ENCODE measurements around the gene WNT4. TPM values are rescaled to one million over a fixed set of nuclear protein-coding genes. Genes with fewer than 3 reads are reported as not detected.

The WNT4 gene
- total RNA-seq, 4 donors from 2014 or later = 9.4 to 18.8 (median 14.5) TPM

DNA sequence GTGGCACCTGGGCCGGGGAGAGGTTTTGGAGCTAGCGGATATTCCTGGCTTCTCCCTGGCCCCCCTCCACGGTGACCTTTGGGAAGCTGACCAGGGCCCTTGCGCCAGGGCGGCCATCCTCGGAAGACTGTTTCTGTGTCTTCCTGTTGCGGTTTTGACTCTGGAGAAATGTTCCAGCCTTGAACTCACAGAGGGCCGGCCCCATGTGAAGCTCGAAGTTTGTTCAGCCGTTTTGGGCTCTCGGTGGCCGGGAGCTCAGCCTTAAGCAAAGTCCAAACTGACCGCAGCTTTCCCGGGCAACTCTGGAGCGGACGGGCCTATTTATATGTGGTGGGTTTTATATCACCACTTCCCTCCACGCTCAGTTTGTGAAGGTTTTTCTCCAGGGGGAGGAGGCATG lies 17.0 kb upstream of the WNT4 start:
- no peak overlapping the region for H3K4me3 ChIP-seq (ENCODE audit: low read depth, poor library complexity, severe bottlenecking)
- WGBS, 2 donors = 88 to 93% methylated on average over 17 of the region's 17 CpGs
- TF ChIP-seq POLR2A (IDR thresholded peaks at IDR 0.05) = no peak
- TF ChIP-seq, protein P1, sequence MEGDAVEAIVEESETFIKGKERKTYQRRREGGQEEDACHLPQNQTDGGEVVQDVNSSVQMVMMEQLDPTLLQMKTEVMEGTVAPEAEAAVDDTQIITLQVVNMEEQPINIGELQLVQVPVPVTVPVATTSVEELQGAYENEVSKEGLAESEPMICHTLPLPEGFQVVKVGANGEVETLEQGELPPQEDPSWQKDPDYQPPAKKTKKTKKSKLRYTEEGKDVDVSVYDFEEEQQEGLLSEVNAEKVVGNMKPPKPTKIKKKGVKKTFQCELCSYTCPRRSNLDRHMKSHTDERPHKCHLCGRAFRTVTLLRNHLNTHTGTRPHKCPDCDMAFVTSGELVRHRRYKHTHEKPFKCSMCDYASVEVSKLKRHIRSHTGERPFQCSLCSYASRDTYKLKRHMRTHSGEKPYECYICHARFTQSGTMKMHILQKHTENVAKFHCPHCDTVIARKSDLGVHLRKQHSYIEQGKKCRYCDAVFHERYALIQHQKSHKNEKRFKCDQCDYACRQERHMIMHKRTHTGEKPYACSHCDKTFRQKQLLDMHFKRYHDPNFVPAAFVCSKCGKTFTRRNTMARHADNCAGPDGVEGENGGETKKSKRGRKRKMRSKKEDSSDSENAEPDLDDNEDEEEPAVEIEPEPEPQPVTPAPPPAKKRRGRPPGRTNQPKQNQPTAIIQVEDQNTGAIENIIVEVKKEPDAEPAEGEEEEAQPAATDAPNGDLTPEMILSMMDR (IDR thresholded peaks at IDR 0.05) = no peak
- DNase-seq (ENCODE audit: low spot score in 2 of 2) = no peak
- intact Hi-C loops (cut with DNase I; ENCODE audit: low total_unique reads) = no loop called here

DNA sequence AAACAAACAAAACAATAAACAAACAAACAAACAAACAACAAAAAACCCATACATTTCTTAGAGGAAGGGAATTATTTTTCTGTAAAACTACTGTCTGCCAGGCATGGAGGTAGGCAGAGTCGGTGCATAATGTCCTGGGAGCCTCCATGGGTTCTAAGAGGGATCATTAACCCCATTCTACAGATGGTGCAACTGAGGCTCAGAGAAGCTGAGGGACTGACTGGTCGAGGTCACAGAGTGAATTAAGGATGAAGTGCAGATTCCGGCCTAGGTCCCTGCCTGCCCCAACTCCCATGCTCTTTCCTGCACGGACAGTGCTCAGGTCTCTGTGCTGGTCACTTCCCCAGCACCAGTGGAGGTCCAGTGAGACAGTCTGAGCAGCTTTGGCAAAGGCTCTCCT lies 15.8 kb upstream of the WNT4 start:
- intact Hi-C loops (cut with DNase I; ENCODE audit: low total_unique reads) = no loop called here
- no peak for TF ChIP-seq POLR2A (IDR thresholded peaks at IDR 0.05)
- TF ChIP-seq, protein P1 (IDR thresholded peaks at IDR 0.05) = no peak
- no peak overlapping the region for H3K4me3 ChIP-seq (ENCODE audit: low read depth, poor library complexity, severe bottlenecking)
- DNase-seq (ENCODE audit: low spot score in 2 of 2) = no peak
- 87 to 93% methylated on average over 3 to 4 of the region's 4 CpGs for WGBS, 2 donors

DNA sequence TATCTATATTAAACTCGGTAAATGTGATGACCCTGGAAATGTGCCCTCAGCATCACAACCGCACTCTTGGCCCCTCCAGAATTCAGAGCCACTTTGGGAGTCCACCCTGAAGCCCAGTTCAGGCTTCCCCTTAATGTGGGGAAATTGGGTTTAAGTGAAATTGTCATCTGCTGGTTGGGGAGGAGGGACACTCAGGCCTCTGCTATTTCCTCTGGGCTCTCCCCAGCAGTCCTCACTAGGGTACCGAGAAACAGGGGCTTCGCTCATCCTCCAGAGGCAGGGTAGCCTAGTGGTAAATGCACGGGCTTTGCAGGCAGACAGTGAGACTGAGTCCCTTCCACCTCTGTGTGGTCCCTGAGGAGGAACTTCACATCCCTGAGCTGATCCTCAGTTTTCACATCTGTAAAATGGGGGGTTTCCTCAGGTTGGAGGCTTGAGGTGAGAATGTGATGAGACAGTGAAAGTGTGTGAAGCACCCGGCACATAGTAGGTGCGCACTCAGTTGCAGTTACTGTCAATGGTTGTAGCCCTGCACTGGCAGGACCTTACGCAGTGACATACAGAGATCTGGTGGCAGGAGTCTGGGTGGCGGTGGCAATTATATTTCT lies 14.6 kb upstream of the WNT4 start:
- WGBS, 2 donors = 87 to 97% methylated on average over 9 of the region's 9 CpGs

DNA sequence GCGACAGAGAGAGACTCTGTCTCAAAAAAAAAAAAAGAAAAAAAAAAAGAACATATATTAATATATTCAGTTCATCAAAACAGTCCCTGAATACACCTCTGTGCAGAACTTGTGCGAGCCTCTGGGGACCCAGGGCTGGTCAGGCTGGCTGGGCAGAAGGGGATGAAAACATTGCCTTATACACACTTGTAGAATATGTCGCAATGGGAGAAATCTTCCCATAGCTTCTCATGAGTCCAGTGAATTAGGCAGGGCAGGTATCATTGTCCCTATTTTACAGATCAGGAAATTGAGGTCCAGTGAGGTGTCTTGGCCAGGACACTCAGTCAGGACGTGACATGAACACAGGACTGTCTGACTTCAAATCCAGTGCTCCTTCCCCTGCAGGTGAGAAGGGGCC lies 12.6 kb upstream of the WNT4 start:
- intact Hi-C loops (cut with DNase I; ENCODE audit: low total_unique reads) = no loop called here
- H3K4me3 ChIP-seq (ENCODE audit: low read depth, poor library complexity, severe bottlenecking) = no peak overlapping the region
- WGBS, 2 donors = 88 to 92% methylated on average over 4 of the region's 4 CpGs
- TF ChIP-seq, protein P1 (IDR thresholded peaks at IDR 0.05) = no peak
- TF ChIP-seq POLR2A (IDR thresholded peaks at IDR 0.05) = no peak
- no peak for DNase-seq (ENCODE audit: low spot score in 2 of 2)

More for the DNA sequence above, 14.6 kb upstream of the WNT4 start:
- DNase-seq (ENCODE audit: low spot score in 2 of 2) = no peak
- H3K4me3 ChIP-seq (ENCODE audit: low read depth, poor library complexity, severe bottlenecking) = no peak overlapping the region
- intact Hi-C loops (cut with DNase I; ENCODE audit: low total_unique reads) = no loop called here
- TF ChIP-seq, protein P1 (IDR thresholded peaks at IDR 0.05) = no peak
- no peak for TF ChIP-seq POLR2A (IDR thresholded peaks at IDR 0.05)

DNA sequence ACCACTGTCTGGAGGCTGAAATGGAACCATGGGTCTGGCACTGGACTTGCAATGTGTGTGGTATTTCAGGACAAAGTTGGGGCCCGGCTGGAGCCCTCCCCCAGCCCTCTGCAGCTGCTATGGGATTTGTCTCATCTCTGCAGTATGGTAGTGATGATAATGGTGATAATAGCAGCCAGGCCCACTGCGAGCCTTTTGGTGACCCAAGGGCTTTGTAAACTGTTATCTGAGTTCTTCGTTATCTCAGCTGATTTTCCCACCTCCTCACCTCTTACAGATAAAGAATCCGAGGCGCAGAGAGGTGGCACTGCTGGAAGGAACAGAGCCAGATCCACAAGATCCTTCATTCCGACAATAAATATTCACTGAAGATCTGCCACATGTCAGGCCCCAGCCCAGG lies 11.7 kb upstream of the WNT4 start:
- intact Hi-C loops (cut with DNase I; ENCODE audit: low total_unique reads) = no loop called here
- WGBS, 2 donors = 81 to 87% methylated on average over 6 of the region's 6 CpGs
- no peak overlapping the region for H3K4me3 ChIP-seq (ENCODE audit: low read depth, poor library complexity, severe bottlenecking)

More for the DNA sequence above, 11.7 kb upstream of the WNT4 start:
- TF ChIP-seq, protein P1 (IDR thresholded peaks at IDR 0.05) = no peak
- no peak for TF ChIP-seq POLR2A (IDR thresholded peaks at IDR 0.05)
- no peak for DNase-seq (ENCODE audit: low spot score in 2 of 2)
